Dedifferentiated amniotic fluid mesenchymal stem cell (primary cell): ENCODE measurements around the gene STAT2.

Experiments
- DNase-seq: peaks from one replicate; pipeline ENCODE4 v3.0.0-alpha.2; 2016; ENCODE audit errors: extremely low spot score

Gene STAT2

GRCh38 chr12:56293795-56294194, 66.1 kb downstream of the STAT2 start:
- DNase-seq = no peak
